NCI-H1105 treated with DMSO at 0.1 percent for 48 hours (cell line): ENCODE results near the gene KDM4C.
A peak's percentile ranks its signal among the peaks of the same experiment; 100 is the strongest.
"Not testable (repeated sequence)": the region's sequence is repeated elsewhere in the genome, so short reads cannot be mapped to it uniquely, and the experiment has no call there.

Experiments used
- DNase-seq: peaks from one replicate; lab custom pipeline; 2025; lab: John Stamatoyannopoulos, UW

KDM4C gene

GRCh38 chr9:6807669-6808068 lies 49.9 kb downstream of the KDM4C start:
- DNase-seq = not testable (repeated sequence)

GRCh38 chr9:6811436-6811835 lies 53.7 kb downstream of the KDM4C start:
- DNase-seq = peak; percentile 64

GRCh38 chr9:6816581-6816980 lies 58.8 kb downstream of the KDM4C start:
- DNase-seq = no peak

- no peak for DNase-seq
These were observed 60.6 kb downstream of the KDM4C start for GRCh38 chr9:6818292-6818922.

- no peak for DNase-seq
These were observed 61.3 kb downstream of the KDM4C start for GRCh38 chr9:6819112-6819511.

GRCh38 chr9:6819529-6819928 lies 61.8 kb downstream of the KDM4C start:
- no peak for DNase-seq

- no peak for DNase-seq
These were observed 64.9 kb downstream of the KDM4C start for GRCh38 chr9:6822696-6823095.

GRCh38 chr9:6827439-6828145 lies 69.8 kb downstream of the KDM4C start:
- DNase-seq = peak; percentile 68

- DNase-seq = no peak
These were observed 71.3 kb downstream of the KDM4C start for GRCh38 chr9:6829027-6829426.

GRCh38 chr9:6829536-6829935 lies 71.8 kb downstream of the KDM4C start:
- no peak for DNase-seq

GRCh38 chr9:6833518-6834192 lies 75.9 kb downstream of the KDM4C start:
- no peak for DNase-seq

GRCh38 chr9:6834306-6834705 lies 76.5 kb downstream of the KDM4C start:
- DNase-seq = no peak

- DNase-seq = no peak
These were observed 80.4 kb downstream of the KDM4C start for GRCh38 chr9:6838158-6838557.

- DNase-seq = no peak
These were observed 84.8 kb downstream of the KDM4C start for GRCh38 chr9:6842584-6842947.

- DNase-seq = no peak
These were observed 86.0 kb downstream of the KDM4C start for GRCh38 chr9:6843742-6844141.

- no peak for DNase-seq
These were observed 86.5 kb downstream of the KDM4C start for GRCh38 chr9:6844267-6844666.

GRCh38 chr9:6845128-6845826 lies 87.5 kb downstream of the KDM4C start:
- DNase-seq = no peak

GRCh38 chr9:6845880-6846279 lies 88.1 kb downstream of the KDM4C start:
- DNase-seq = peak; percentile 18

- no peak for DNase-seq
These were observed 94.6 kb downstream of the KDM4C start for GRCh38 chr9:6852243-6852963.

GRCh38 chr9:6855860-6856259 lies 98.1 kb downstream of the KDM4C start:
- no peak for DNase-seq

GRCh38 chr9:6864102-6864501 lies 106.3 kb downstream of the KDM4C start:
- no peak for DNase-seq
